WI38 (cell line): ENCODE data around the gene MEIS2.

Source experiments
- H3K4me3 ChIP-seq: 2 replicates; pipeline ENCODE4 v1.5.1; 2011; ENCODE audit warnings: low read depth, mild to moderate bottlenecking, control low read depth, low read length
- CTCF ChIP-seq: IDR thresholded peaks from 2 replicates; pipeline ENCODE4 v1.5.1; 2012; ENCODE audit warnings: low read depth, mild to moderate bottlenecking, control low read depth, low read length

Gene MEIS2

GRCh38 chr15:36924034-36924433 lies 176.3 kb downstream of the MEIS2 start:
- no peak overlapping the region for H3K4me3 ChIP-seq
- no peak for TF ChIP-seq CTCF

GRCh38 chr15:36921484-36922091 lies 178.8 kb downstream of the MEIS2 start:
- TF ChIP-seq CTCF, result no peak
- no peak overlapping the region for H3K4me3 ChIP-seq

- no peak for TF ChIP-seq CTCF
These were observed 182.7 kb downstream of the MEIS2 start for GRCh38 chr15:36917411-36918267.

GRCh38 chr15:36914960-36915808 lies 185.2 kb downstream of the MEIS2 start:
- no peak for TF ChIP-seq CTCF
- no peak overlapping the region for H3K4me3 ChIP-seq

More at GRCh38 chr15:36917411-36918267, 182.7 kb downstream of the MEIS2 start:
- no peak overlapping the region for H3K4me3 ChIP-seq

GRCh38 chr15:36914466-36914865 lies 185.9 kb downstream of the MEIS2 start:
- TF ChIP-seq CTCF, result no peak
- H3K4me3 ChIP-seq, result no peak overlapping the region

GRCh38 chr15:36912311-36912712 lies 188.0 kb downstream of the MEIS2 start:
- no peak for TF ChIP-seq CTCF
- H3K4me3 ChIP-seq, result no peak overlapping the region
